Neuronal stem cell (in vitro differentiated cells): ENCODE measurements around the gene ADAM30.

Source experiments
- DNase-seq: peaks from one replicate; pipeline ENCODE4 v3.0.0-alpha.2; 2013; ENCODE audit warnings: low spot score
- H2AFZ ChIP-seq: one replicate; pipeline ENCODE4 v1.6.1; 2013; ENCODE audit warnings: mild to moderate bottlenecking, low read length, inconsistent platforms
- H2AK5ac ChIP-seq: 2 replicates; pipeline ENCODE4 v1.6.1; 2013; ENCODE audit warnings: low read depth, mild to moderate bottlenecking, inconsistent platforms, low read length, moderate library complexity, mixed read lengths
- H2BK120ac ChIP-seq: 2 replicates; pipeline ENCODE4 v1.6.1; 2013; ENCODE audit warnings: low read depth, mild to moderate bottlenecking, inconsistent platforms, low read length, moderate library complexity, mixed read lengths
- H2BK12ac ChIP-seq: one replicate; pipeline ENCODE4 v1.6.1; 2013; ENCODE audit warnings: low read length, inconsistent platforms
- H2BK15ac ChIP-seq: 2 replicates; pipeline ENCODE4 v1.6.1; 2013; ENCODE audit warnings: mild to moderate bottlenecking, low read length, inconsistent platforms, mixed read lengths
- H2BK5ac ChIP-seq: one replicate; pipeline ENCODE4 v1.6.1; 2013; ENCODE audit warnings: inconsistent platforms, mild to moderate bottlenecking, low read length, moderate library complexity
- H3K14ac ChIP-seq: one replicate; pipeline ENCODE4 v1.6.1; 2013; ENCODE audit warnings: low read length, inconsistent platforms
- H3K18ac ChIP-seq: 2 replicates; pipeline ENCODE4 v1.6.1; 2013; ENCODE audit warnings: low read length, inconsistent platforms
- H3K23ac ChIP-seq: 2 replicates; pipeline ENCODE4 v1.6.1; 2013; ENCODE audit warnings: low read depth, mild to moderate bottlenecking, mixed read lengths, low read length, inconsistent platforms; ENCODE audit not compliant: poor library complexity
- H3K27ac ChIP-seq: replicated peaks from 3 replicates; pipeline ENCODE4 v1.5.1; 2013; ENCODE audit warnings: low read length, inconsistent platforms
- H3K27me3 ChIP-seq, 3 experiments: 2 replicates each; pipeline ENCODE4 v1.6.1; 2013; ENCODE audit warnings: low read length in 3 of 3, mild to moderate bottlenecking in 2 of 3, inconsistent platforms in 1 of 3, low read depth in 1 of 3, mixed read lengths in 1 of 3, moderate library complexity in 1 of 3; ENCODE audit not compliant: control insufficient read depth in 3 of 3, insufficient read depth in 3 of 3
- H3K36me3 ChIP-seq, 2 donors: replicated peaks in 1 of 2; 2 replicates each; pipeline ENCODE4 v1.6.1; 2013; ENCODE audit warnings: low read length in 2 of 2; ENCODE audit not compliant: control insufficient read depth in 2 of 2, insufficient read depth in 2 of 2
- H3K4ac ChIP-seq: 2 replicates; pipeline ENCODE4 v1.6.1; 2013; ENCODE audit warnings: inconsistent platforms, mild to moderate bottlenecking, low read length, moderate library complexity
- H3K4me1 ChIP-seq, 2 donors: 1 replicate in 1 of 2; 2 replicates in 1 of 2; pipeline ENCODE4 v1.6.1; 2013; ENCODE audit warnings: low read length in 2 of 2, low read depth in 1 of 2; ENCODE audit not compliant: control insufficient read depth in 2 of 2, insufficient read depth in 1 of 2
- H3K4me2 ChIP-seq: one replicate; pipeline ENCODE4 v1.6.1; 2013; ENCODE audit warnings: mild to moderate bottlenecking, low read length, inconsistent platforms; ENCODE audit not compliant: insufficient read depth, poor library complexity, severe bottlenecking
- H3K4me3 ChIP-seq, 2 donors: 2 replicates each; pipeline ENCODE4 v1.5.1; 2013; ENCODE audit warnings: low read length in 2 of 2, mild to moderate bottlenecking in 2 of 2, inconsistent platforms in 1 of 2, moderate library complexity in 1 of 2
- H3K79me1 ChIP-seq: one replicate; pipeline ENCODE4 v1.6.1; 2013; ENCODE audit warnings: low read depth, mild to moderate bottlenecking, inconsistent platforms, low read length, moderate library complexity
- H3K9ac ChIP-seq: one replicate; pipeline ENCODE4 v1.6.1; 2013; ENCODE audit warnings: mild to moderate bottlenecking, low read depth, low read length, inconsistent platforms; ENCODE audit not compliant: poor library complexity
- H3K9me3 ChIP-seq, 2 donors: replicated peaks in 1 of 2; 2 replicates each; pipeline versions ENCODE3 to v1.6.1; 2013; ENCODE audit warnings: low read length in 2 of 2, mild to moderate bottlenecking in 2 of 2, inconsistent platforms in 1 of 2, low read depth in 1 of 2, mixed read lengths in 1 of 2, moderate library complexity in 1 of 2; ENCODE audit not compliant: control insufficient read depth in 2 of 2, insufficient read depth in 1 of 2
- H4K8ac ChIP-seq: one replicate; pipeline ENCODE4 v1.6.1; 2013; ENCODE audit warnings: low read depth, mild to moderate bottlenecking, inconsistent platforms, low read length, moderate library complexity
- H4K91ac ChIP-seq: one replicate; pipeline ENCODE4 v1.6.1; 2013; ENCODE audit warnings: low read length, low read depth, mild to moderate bottlenecking, inconsistent platforms; ENCODE audit not compliant: poor library complexity
- WGBS, 2 donors: extraction: QIAGEN DNeasy Blood & Tissue Kit; methylation state at CpG; one replicate each; pipeline ENCODE4 v1.1.7; 2013; ENCODE audit warnings: missing lambda C conversion rate in 2 of 2, mixed read lengths in 1 of 2; ENCODE audit not compliant: insufficient read length in 2 of 2, insufficient replicate concordance in 1 of 2; ENCODE audit errors: extremely low coverage in 2 of 2; 5-methylcytosine and 5-hydroxymethylcytosine counted together

ADAM30 gene

DNA sequence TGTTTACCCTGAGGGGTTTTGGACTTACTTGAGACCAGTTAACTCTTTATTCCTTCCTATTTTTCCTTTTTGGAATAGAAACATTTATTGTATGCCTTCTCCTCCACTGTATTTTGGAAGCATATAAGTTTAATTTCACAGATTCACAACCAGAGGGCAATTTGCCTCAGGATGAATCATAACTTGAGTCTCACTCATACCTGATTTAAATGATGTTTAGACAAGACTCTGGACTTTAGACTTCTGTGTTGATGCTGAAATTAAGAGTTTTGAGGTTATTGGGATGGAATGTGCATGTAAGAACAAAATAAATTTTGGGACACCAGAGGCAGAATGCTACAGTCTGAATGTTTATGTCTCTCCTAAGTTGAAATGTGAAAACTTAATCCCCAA, 7.1 kb upstream of the ADAM30 start:
- Histone ChIP-seq H3K36me3 (no peaks in the 10 kb centered on the region), H3K4me3 (no peak overlapping the region), H2BK5ac (no peak overlapping the region), H3K14ac (no peak overlapping the region), H3K27me3 (peaks cover 0 to 9% (median 0%) of the 10 kb centered on the region in 3 experiments), H3K4me1 (no peaks in the 10 kb centered on the region), H4K91ac (no peak overlapping the region), H3K4ac (no peak overlapping the region), H3K79me1 (no peaks in the 10 kb centered on the region), H3K9ac (no peak overlapping the region), H3K27ac (no peak overlapping the region), H3K9me3 (no peaks in the 10 kb centered on the region), H3K23ac (no peak overlapping the region), H4K8ac (no peak overlapping the region), H2AK5ac (no peak overlapping the region), H2BK15ac (no peak overlapping the region), H2BK12ac (no peak overlapping the region), H2AFZ (no peak overlapping the region), H2BK120ac (no peak overlapping the region), H3K4me2 (no peak overlapping the region), H3K18ac (no peak overlapping the region)
- DNase-seq: no peak

DNA sequence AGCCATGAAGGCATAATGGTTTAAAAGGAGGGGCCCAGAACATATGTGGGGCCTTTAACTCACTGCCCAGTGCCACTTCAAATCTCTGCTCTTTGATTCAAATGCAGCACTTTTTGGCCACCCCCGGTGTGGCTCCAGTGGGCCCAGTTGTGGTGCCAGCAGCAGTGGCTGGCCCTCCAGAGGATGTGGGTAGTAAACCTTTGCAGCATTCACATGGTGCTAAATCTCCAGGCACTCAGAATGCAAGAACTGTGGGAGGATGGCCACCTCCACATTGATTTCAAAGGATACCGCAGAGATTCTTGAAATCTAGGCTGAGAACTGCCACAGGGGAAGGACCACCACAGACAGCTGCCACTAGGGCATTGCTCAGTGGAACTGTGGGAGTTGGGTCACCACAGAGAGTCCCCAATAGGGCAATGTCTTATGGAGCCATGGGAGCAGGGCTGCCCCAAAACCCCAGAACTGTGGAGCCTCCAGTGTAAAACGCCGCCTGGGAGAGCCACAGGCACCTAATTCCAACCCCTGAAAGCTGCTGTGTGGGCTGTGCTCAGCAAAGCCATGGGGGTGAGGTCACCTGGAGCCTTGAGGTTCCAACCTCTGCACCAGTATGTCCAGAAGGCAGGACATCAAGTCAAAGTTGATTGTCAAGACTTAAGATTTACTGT, 6.6 kb upstream of the ADAM30 start:
- no peaks in the 10 kb centered on the region for H3K9me3 ChIP-seq

GRCh38 chr1:119898981-119899720, 2.8 kb upstream of the ADAM30 start:
- no CpG with 5 or more reads among the region's 3 CpGs for WGBS, 2 donors
- H3K79me1 ChIP-seq: no peaks in the 10 kb centered on the region
- no peak overlapping the region for H4K91ac ChIP-seq

More for the DNA sequence above, 6.6 kb upstream of the ADAM30 start:
- no peak overlapping the region for H2BK5ac ChIP-seq
- H3K27me3 ChIP-seq: peaks cover 0 to 9% (median 0%) of the 10 kb centered on the region in 3 experiments
- H2AFZ ChIP-seq: no peak overlapping the region
- no peak overlapping the region for H3K27ac ChIP-seq
- no peak overlapping the region for H2BK15ac ChIP-seq
- no peak overlapping the region for H3K4me2 ChIP-seq
- H3K4me1 ChIP-seq: no peaks in the 10 kb centered on the region
- no peak overlapping the region for H3K9ac ChIP-seq
- H3K36me3 ChIP-seq: no peaks in the 10 kb centered on the region
- H3K23ac ChIP-seq: no peak overlapping the region
- no peak overlapping the region for H3K18ac ChIP-seq
- H3K4me3 ChIP-seq: no peak overlapping the region
- H3K14ac ChIP-seq: no peak overlapping the region
- H2AK5ac ChIP-seq: no peak overlapping the region
- no peak overlapping the region for H2BK12ac ChIP-seq
- no peak overlapping the region for H3K4ac ChIP-seq
- DNase-seq: no peak
- no peak overlapping the region for H4K8ac ChIP-seq
- no peak overlapping the region for H4K91ac ChIP-seq
- no peak overlapping the region for H2BK120ac ChIP-seq
- no peaks in the 10 kb centered on the region for H3K79me1 ChIP-seq
- WGBS, 2 donors: no CpG with 5 or more reads among the region's 4 CpGs

DNA sequence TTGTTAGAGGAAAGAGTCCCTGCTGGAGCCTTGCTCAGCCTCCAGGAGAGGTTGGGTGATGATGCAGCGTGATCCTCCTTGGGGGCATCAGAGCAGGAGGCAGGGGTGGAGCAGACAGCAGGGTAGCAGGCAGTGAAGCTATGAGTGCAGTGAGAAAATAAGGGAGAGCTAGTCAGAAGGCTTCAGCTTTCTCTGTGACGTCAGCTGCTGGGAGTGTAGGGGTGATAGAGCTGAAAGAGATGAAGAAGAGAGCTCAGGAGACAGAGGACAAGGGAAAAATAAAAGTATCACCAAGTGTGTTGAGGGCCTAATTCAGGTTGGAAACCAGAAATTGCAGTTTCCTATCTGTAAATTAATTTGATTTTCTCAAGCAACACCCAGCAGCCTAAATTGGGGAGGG, 2.2 kb upstream of the ADAM30 start:
- H3K36me3 ChIP-seq: no peaks in the 10 kb centered on the region
- no peak overlapping the region for H3K4ac ChIP-seq
- WGBS, 2 donors: no CpG with 5 or more reads among the region's 2 CpGs
- no peak overlapping the region for H3K9ac ChIP-seq
- no peak overlapping the region for H2BK5ac ChIP-seq
- H3K14ac ChIP-seq: no peak overlapping the region
- no peak overlapping the region for H3K4me2 ChIP-seq
- H3K9me3 ChIP-seq: no peaks in the 10 kb centered on the region
- no peaks in the 10 kb centered on the region for H3K4me1 ChIP-seq
- H2BK120ac ChIP-seq: no peak overlapping the region
- H3K4me3 ChIP-seq: no peak overlapping the region
- no peak overlapping the region for H2BK15ac ChIP-seq
- no peak overlapping the region for H3K23ac ChIP-seq
- no peak overlapping the region for H4K91ac ChIP-seq
- H3K27ac ChIP-seq: no peak overlapping the region
- H2AK5ac ChIP-seq: no peak overlapping the region
- no peak for DNase-seq
- H3K27me3 ChIP-seq: peaks cover 0 to 9% (median 0%) of the 10 kb centered on the region in 3 experiments
- H2AFZ ChIP-seq: no peak overlapping the region
- H3K18ac ChIP-seq: no peak overlapping the region
- H3K79me1 ChIP-seq: no peaks in the 10 kb centered on the region
- no peak overlapping the region for H2BK12ac ChIP-seq
- no peak overlapping the region for H4K8ac ChIP-seq

More at GRCh38 chr1:119898981-119899720, 2.8 kb upstream of the ADAM30 start:
- Histone ChIP-seq H3K9ac (no peak overlapping the region), H3K9me3 (no peaks in the 10 kb centered on the region), H3K27me3 (peaks cover 0 to 9% (median 0%) of the 10 kb centered on the region in 3 experiments), H2AK5ac (no peak overlapping the region), H4K8ac (no peak overlapping the region), H3K27ac (no peak overlapping the region), H3K4me1 (no peaks in the 10 kb centered on the region), H2BK15ac (no peak overlapping the region), H2BK12ac (no peak overlapping the region), H3K23ac (no peak overlapping the region), H3K14ac (no peak overlapping the region), H2AFZ (no peak overlapping the region), H3K4me2 (no peak overlapping the region), H3K18ac (no peak overlapping the region), H3K4ac (no peak overlapping the region), H2BK120ac (no peak overlapping the region), H2BK5ac (no peak overlapping the region), H3K4me3 (no peak overlapping the region), H3K36me3 (no peaks in the 10 kb centered on the region)
- DNase-seq: no peak
